Astrocyte of the hippocampus (primary cell): Measurements from ENCODE around the gene EPDR1.
"Not testable (repeated sequence)": the region's sequence is repeated elsewhere in the genome, so short reads cannot be mapped to it uniquely, and the experiment has no call there.

Experiments
- DNase-seq: peaks from one replicate; pipeline ENCODE4 v3.0.0; 2011; ENCODE audit warnings: low read depth, low spot score

EPDR1 gene

GRCh38 chr7:37928878-37929277 is 8.4 kb downstream of the EPDR1 start:
- no peak for DNase-seq

- peak; percentile 77 for DNase-seq
Measured at GRCh38 chr7:37930226-37930948, 9.9 kb downstream of the EPDR1 start.

- no peak for DNase-seq
Measured at GRCh38 chr7:37932543-37932942, 12.1 kb downstream of the EPDR1 start.

GRCh38 chr7:37933018-37933566 is 12.7 kb downstream of the EPDR1 start:
- DNase-seq, result no peak

- peak; percentile 78 for DNase-seq
Measured at GRCh38 chr7:37942934-37943610, 22.6 kb downstream of the EPDR1 start.

GRCh38 chr7:37943905-37944736 is 23.7 kb downstream of the EPDR1 start:
- peak; percentile 29 for DNase-seq

- no peak for DNase-seq
Measured at GRCh38 chr7:37944737-37945054, 24.3 kb downstream of the EPDR1 start.

GRCh38 chr7:37945336-37945735 is 24.9 kb downstream of the EPDR1 start:
- DNase-seq, result peak; percentile 80

- DNase-seq, result no peak
Measured at GRCh38 chr7:37947138-37947940, 26.9 kb downstream of the EPDR1 start.

GRCh38 chr7:37947941-37948210 is 27.4 kb downstream of the EPDR1 start:
- no peak for DNase-seq

- no peak for DNase-seq
Measured at GRCh38 chr7:37952240-37952639, 31.8 kb downstream of the EPDR1 start.

- DNase-seq, result not testable (repeated sequence)
Measured at GRCh38 chr7:37954217-37954616, 33.8 kb downstream of the EPDR1 start.

- no peak for DNase-seq
Measured at GRCh38 chr7:37956791-37957190, 36.4 kb downstream of the EPDR1 start.

GRCh38 chr7:37957221-37957970 is 37.0 kb downstream of the EPDR1 start:
- no peak for DNase-seq

- DNase-seq, result no peak
Measured at GRCh38 chr7:37960483-37960882, 40.0 kb downstream of the EPDR1 start.

- no peak for DNase-seq
Measured at GRCh38 chr7:37961251-37961650, 40.8 kb downstream of the EPDR1 start.

GRCh38 chr7:37964196-37964595 is 43.8 kb downstream of the EPDR1 start:
- DNase-seq, result no peak

- no peak for DNase-seq
Measured at GRCh38 chr7:37970211-37970610, 49.8 kb downstream of the EPDR1 start.

GRCh38 chr7:37971491-37971890 is 51.1 kb downstream of the EPDR1 start:
- peak; percentile 21 for DNase-seq

- DNase-seq, result no peak
Measured at GRCh38 chr7:37973915-37974314, 53.5 kb downstream of the EPDR1 start.

- DNase-seq, result no peak
Measured at GRCh38 chr7:37974711-37975110, 54.3 kb downstream of the EPDR1 start.
